GM13977 (cell line): Measurements from ENCODE around the gene CREBBP.

Experiments
- DNase-seq: peaks from one replicate; pipeline ENCODE4 v3.0.0; 2012; ENCODE audit warnings: low spot score
- CTCF ChIP-seq: IDR thresholded peaks from 2 replicates; pipeline ENCODE4 v1.5.1; 2012; ENCODE audit warnings: mild to moderate bottlenecking, control low read depth; ENCODE audit not compliant: insufficient read depth; ENCODE audit errors: extremely low read depth, missing control alignments
- in situ Hi-C: fragments of 300-500 bp; cut with MboI; formaldehyde crosslinking; loops from one replicate; pipeline ENCODE4 v1.12.0; 2022; ENCODE audit warnings: low sequenced_read_pairs, low pct_unique_long_range_greater_than_20kb, mixed read lengths, inconsistent platforms; ENCODE audit not compliant: unreplicated experiment

The CREBBP gene

GRCh38 chr16:3800477-3801270 lies 79.8 kb downstream of the CREBBP start:
- no peak for TF ChIP-seq CTCF
- in situ Hi-C loops = no loop called here
- no peak for DNase-seq

GRCh38 chr16:3800019-3800418 lies 80.5 kb downstream of the CREBBP start:
- no peak for DNase-seq
- no peak for TF ChIP-seq CTCF
- in situ Hi-C loops = no loop called here

- no peak for TF ChIP-seq CTCF
- in situ Hi-C loops = no loop called here
These were observed 81.2 kb downstream of the CREBBP start for GRCh38 chr16:3799354-3799753.

DNA sequence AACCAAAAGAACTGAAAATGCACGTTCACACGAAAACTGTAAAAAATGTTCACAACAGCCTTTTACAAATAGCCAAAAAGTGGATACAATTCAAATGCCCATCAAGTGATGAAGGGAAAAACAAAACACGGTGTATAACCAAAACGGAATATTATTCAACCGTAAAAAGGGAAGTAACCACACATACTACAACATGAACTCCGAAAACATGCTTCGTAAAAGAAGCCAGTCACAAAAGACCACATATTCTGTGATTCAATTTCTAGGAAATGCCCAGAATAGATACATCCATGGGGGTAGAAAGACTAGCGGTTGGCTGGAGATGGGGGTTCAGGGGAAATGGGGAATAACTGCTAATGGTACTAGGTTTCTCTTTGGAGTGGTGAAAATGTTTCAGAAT lies 81.7 kb downstream of the CREBBP start:
- in situ Hi-C loops = no loop called here
- no peak for TF ChIP-seq CTCF
- DNase-seq = no peak

More at GRCh38 chr16:3799354-3799753, 81.2 kb downstream of the CREBBP start:
- no peak for DNase-seq

DNA sequence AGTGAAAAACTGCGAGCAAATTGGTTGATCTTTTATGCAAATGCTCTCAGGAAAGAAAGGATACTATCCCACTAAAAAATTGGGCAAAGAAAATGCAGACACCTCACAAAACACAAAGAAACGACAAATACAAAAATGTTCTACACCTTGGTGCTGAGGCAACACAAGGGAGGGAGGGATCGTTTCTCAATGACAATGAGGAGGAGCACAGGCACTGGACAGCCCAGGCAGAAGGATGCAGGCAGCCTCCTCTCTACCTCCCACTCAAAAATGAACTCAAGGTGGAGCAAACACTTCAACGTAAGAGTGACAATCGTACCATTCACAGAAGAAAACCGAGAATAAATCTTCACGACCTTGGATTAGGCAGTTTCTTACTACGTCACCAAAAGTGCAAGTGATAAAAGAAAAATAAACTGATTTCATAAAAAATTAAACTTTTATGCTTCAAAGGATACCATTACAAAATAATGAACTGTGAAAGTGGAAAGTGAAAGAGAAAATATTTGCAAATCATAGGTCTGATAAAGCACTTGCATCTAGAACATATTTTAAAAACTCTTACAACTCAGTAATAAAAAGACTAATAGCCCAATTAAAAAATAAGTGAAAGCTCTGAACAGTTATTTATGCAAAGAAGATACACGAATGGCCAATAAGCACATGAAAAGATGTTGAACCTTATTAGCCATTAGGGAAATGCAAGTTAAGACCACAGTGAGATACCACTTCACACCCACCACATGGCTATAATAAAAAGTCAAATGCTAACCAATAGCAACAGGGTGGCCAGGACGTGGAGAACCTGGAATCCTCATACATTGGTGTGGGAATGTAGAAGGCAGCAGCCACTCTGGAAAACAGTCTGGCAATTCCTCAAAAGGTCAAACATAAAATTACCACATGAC lies 82.4 kb downstream of the CREBBP start:
- no peak for DNase-seq
- in situ Hi-C loops = no loop called here
- no peak for TF ChIP-seq CTCF

DNA sequence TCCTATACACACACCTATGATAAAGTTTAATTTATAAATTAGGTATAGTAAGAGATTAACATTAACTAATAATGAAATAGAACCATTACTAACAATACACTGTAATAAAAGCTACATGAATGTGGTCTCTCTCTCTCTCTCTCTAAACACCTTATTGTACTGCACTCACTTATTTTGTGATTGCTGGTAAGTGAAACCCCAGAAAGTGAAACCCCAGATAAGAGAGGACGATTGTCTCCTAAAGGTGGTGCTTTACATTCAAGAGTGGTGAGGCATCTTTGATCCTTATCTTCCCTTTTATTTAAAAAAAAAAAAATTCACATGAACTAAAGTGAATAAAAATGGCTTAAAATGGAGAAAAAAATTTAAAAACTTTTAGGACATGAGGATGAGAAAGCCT lies 83.0 kb downstream of the CREBBP start:
- TF ChIP-seq CTCF = no peak
- in situ Hi-C loops = no loop called here
- no peak for DNase-seq
